DMS114 treated with DMSO at 0.1 percent for 48 hours (cell line): Measurements from ENCODE around the gene DMXL1.
"Not testable (repeated sequence)": the region's sequence is repeated elsewhere in the genome, so short reads cannot be mapped to it uniquely, and the experiment has no call there.

Source experiments
- DNase-seq: peaks from one replicate; lab custom pipeline; 2025; ENCODE audit not compliant: unreplicated experiment; lab: John Stamatoyannopoulos, UW

Gene DMXL1

DNA sequence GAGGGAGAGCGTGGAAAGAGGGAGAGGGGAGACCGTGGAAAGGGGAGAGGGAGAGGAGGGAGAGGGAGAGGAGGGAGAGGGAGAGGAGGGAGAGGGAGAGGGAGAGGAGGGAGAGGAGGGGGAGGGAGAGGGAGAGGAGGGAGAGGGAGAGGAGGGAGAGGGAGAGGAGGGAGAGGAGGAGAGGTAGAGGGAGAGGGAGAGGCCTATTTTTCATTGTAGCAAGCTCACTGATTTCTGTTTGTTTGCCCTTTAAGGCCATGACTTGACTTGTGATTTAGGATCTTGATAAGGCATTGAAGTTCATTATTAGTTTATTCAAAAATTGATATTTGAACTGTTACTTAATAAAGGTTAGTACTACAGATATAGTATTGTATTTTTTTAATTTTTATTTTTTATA lies 52.4 kb downstream of the DMXL1 start:
- DNase-seq = no peak

DNA sequence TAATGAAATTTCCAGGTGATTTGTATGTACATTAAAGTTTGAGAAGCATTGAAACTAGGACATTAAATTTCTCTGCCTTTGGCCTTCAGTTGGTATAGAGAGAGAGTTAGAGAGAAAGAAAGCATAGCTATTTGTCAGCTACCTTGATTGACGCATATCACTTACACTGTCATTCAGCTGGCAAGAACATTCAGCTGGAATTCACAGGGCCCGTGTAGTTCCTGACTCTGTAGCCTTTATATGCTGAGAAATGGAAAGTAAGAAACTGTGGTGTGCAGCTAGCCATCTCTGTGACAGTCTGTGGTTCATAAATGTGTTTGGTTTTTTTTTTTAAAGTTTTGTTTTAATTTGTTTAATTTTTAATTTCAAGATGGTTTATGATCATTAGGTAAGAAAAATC lies 58.9 kb downstream of the DMXL1 start:
- DNase-seq = no peak

DNA sequence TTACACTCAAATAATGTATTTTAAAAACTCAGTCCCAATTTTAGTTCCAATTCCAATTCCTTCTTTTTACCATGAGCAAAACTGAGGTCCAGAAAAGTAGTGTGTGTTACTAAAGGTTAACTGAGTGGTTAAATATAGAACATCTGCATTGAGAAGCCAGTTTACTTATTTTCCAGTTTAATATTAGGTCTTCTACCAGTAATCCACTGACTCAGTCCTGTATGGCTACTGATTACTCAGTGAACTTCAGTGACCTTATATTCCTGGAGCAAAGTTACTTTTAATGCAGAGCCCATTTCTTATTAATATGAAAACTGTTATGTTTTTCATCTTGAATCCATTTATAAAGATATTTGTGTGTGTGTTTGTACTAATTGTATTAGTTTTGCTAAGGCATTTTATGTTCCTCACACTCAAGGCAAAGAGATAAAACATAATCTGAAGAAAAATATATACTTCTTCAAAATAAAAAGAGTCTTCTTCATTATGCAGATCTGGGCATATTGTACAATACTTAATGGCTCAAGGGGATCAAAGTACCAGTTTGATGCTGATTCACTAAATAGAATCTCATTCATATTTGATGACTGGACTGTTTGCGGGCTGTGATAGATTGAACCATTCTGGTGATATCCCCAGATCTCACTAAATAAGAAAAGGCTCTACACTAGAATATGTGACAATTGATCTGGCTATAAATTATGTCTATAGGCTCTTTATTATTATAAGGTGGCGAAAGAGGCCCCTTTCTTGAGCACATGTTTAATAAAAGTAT lies 60.8 kb downstream of the DMXL1 start:
- DNase-seq = no peak

DNA sequence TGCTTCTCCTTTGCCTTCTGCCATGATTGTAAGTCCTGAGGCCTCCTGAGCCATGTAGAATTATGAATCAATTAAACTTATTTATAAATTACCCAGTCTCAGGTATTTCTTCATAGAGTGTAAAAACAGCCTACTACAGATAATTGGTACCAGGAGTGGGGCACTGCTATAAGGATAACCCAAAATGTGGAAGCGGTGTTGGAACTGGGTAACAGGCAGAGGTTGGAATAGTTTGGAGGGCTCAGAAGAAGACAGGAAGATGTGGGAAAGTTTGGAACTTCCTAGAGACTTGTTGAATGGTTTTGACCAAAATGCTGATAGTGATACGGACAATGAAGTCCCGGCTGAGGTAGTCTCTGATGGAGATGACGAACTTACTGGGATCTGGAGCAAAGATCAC lies 64.9 kb downstream of the DMXL1 start:
- DNase-seq = not testable (repeated sequence)

DNA sequence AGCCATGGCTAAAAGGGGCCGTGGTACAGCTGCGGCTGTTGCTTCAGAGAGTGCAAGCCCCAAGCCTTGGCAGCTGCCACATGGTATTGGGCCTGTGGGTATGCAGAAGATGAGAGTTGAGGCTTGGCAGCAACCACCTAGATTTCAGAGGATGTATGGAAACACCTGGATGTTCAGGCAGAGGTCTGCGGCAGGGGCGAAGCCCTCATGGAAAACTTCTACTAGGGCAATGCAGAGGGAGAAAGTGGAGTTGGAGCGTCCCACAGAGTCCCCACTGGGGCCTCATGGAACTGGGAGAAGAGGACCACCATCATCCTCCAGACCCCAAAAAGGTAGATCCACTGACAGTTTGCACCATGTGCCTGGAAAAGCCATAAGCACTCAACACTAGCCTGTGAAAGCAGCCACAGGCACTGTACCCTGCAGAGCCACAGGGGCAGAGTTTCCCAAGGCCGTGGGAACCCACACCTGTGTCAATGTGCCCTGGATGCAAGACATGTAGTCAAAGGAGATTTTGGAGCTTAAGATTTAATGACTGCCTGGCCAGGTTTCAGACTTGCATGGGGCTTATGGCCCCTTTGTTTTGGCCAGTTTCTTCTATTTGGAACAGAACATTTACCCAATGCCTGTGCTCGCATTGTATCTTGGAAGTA lies 65.9 kb downstream of the DMXL1 start:
- DNase-seq = no peak

DNA sequence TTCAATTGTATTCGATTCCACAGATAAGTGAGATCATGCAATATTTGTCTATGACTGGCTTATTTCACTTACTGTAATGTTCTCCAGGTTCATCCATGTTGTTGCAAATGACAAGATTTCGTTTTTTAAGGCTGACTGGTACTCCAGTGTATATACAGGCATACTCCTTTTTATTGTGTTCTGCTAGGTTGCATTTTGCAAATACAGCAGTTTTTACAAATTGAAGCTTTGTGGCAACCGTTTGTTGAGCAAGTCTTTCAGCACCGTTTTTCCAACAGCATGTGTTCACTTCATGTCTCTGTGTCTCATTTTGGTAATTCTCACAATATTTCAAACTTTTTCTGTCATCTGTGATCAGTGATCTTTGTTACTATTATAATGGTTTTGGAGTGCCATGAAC lies 82.7 kb downstream of the DMXL1 start:
- no peak for DNase-seq

DNA sequence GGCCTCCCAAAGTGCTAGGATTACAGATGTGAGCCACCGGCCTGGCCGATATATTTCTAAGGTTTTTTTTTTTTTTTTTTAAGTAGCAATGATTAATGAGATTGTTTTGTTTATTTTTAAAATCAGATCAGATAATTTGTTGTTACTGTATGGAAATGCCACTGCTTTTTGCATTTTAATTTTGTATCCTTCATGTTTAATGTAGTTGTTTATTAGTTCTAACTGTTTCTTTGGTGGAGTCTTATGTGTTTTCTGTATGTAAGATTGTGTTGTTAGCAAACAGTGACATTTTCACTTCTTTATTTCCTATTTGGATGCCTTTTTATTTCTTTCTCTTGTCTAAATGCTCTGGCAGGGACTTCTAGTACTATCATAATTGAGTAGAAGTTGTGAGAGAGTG lies 87.3 kb downstream of the DMXL1 start:
- no peak for DNase-seq

DNA sequence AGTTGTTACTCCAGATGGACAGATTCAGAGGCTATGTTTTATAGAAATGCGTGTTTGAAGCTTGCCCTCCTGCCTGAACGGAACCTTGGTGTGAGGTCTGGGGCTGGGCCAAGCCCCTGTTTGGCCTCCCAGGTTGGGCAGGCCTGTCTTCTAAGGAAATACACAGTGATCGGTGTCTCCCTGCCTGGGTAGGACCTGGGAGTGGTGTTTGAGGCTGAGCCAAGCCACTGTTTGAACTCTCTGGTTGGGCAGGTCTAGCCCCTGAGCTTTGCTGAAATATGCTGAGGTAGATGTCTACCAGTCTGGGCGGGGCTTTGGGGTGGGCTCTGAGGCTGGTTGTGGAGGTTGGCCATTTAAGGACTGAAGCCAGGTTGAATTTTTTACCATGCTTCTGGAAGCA lies 90.5 kb downstream of the DMXL1 start:
- no peak for DNase-seq

DNA sequence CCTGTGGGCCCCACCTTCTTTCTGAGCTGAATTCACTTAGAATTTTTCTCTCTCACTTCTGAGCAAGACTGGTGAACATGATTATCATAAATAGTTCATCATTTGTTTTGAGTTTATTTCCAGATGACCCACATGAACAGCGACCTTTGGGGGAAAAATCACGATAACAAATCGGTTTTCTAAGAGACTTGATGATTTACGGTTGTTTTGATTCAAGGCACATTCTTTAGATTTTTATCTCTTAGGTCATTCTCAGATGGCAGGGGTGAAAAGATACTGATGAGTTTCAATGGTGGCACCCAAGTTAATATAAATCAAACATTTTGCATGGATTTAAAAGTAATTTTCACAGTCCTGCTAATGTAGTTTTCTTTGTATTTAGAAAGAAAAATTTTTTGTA lies 95.1 kb downstream of the DMXL1 start:
- no peak for DNase-seq

DNA sequence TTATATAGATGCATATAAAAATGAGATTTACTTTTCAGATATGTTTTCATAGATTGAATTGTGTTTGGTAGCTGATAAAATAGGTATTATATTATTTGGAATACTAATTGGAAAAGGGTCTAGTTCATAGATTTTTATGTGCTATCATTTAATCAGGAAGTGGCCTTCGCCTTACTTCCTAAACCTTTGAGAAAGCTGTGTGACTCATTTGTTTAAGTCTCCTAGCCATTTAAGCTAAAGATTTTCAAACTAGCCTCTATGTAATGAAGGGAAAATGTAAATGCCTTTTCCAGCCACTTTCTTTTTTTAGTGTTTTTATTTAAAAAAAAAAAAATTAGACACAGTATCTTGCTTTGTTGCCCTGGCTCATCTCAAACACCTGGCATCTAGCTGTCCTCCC lies 97.5 kb downstream of the DMXL1 start:
- DNase-seq = no peak

DNA sequence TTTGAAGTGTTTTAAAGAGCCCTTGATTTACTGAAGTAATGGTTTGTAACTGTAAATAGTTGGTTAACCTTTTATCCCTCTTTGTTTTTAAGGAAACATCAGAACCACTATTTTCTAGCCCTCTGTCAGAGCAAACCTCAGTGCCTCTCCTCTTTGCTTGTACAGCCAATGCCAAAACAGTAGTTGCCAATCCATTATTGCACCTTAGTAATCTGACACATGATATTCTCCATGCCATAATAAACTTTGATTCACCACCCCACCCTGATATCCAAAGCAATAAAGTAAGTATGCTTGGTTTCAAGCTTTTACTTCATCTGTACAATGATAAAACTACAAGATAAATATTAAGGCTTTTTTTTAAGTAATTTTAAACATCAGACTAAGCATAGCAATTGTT lies 100.8 kb downstream of the DMXL1 start:
- DNase-seq = no peak

DNA sequence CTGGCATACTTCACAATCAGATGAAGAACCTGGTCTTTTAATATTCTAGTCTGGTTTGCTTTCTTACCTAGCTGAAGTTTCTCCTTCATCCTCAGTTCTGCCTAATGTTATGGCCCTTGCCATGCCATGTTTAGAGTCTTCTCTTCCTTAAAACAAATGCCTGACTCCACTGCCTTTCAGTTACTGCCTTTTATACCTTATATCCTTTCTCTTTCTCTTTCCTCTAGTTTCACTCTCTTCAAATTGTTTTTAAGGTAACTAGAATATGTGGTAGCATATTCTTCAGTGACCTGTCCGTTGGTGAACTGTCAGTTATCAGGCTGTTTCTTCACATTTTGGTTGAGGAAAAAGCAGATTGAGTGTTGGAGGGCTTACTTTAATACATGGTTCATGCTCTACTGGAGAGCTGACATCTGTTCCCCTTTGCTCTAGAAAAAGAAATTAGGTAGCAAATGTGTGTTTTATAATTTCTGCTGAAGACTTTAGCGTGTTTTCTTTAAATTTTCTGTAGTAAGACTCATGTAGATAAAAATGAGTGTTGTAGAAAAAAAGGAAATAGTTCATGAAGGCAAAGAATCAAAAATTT lies 103.8 kb downstream of the DMXL1 start:
- DNase-seq = no peak

DNA sequence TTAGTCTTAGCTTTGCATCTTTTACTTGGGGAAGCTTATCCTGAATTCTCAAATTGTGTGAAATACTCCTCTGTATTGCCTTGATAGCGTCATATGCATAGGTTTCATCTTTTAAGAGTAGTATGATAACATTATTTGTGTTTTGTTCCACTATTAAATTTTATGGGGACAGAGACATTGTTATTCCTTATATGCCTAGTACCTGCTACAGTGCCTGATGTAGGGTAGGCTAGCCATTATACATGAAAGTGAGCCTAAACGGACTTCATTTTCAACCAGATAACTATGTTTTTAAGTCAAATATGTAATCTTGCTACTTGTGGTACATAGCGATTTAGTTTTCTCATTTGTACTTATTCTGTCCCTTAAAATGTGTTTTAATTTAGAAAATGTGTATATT lies 105.9 kb downstream of the DMXL1 start:
- DNase-seq = no peak

DNA sequence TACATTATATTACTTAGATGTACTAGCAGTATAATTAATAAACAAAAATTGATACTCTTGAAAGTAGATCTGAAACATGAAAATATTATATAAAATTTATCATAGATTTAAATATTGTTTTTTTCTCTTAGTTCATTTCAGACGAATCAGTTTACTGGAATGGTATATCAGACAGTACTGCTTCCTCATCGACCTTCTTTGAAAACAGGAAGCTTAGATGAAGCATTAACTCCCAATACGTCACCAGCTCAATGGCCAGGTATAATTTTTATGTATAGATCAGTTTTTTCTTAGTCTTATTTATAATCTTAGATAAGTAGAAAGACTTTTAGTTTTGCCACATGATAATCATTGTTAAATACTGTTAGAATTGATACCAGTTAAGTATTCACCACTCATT lies 106.3 kb downstream of the DMXL1 start:
- no peak for DNase-seq

DNA sequence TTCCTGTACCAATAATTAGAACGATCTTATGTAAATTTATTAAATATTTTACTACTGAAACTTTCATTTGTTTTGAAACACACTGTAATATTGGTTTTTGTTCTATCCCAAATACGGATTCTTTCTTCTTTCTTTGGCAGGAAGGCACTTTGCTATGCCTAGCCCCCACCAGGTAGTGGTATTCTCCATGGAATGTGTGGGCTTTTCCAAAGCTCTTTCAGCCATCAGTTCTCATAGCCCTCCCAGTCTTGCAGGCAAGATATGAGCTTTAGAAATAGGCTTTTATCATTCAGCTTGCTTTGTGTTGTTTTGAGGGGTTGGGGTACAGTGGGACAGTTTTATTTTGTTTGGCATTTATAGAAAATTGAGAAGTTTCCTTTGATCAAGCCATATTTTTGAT lies 107.5 kb downstream of the DMXL1 start:
- DNase-seq = no peak

DNA sequence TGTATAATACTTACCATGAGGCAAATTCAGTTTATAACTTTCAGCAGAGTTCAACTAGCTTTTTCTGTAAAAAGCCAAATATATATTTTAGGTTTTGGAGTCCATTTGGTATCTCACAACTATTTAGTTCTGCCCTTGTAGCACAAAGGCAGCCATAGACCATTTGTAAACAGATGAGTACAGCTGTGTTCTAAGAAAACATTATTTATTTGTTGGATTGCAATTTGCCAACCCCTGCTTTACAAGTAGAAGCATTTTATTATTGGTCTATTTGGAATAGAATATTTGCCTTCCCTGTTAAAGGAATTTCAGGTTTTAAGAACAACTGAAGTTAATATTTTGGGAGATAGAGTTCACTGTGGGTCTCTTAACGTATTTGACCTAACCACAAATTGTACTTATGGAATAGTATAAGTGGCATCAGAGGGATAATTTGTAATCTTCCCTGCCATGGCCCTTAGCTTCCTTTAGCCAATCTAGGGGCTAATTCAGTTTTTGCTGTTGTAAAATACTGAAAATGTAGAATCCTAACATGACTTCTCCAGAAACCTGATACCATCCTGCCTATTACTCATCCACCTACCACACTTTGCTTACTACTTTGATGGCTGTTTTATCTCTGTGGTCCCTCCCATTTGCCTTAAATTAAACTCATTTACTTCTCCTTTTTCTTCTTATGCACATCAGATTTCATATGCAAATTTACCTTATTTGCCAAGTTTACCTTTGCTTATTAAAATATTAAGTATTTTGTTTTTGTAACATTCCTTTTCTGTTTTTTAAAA lies 109.2 kb downstream of the DMXL1 start:
- DNase-seq = no peak

DNA sequence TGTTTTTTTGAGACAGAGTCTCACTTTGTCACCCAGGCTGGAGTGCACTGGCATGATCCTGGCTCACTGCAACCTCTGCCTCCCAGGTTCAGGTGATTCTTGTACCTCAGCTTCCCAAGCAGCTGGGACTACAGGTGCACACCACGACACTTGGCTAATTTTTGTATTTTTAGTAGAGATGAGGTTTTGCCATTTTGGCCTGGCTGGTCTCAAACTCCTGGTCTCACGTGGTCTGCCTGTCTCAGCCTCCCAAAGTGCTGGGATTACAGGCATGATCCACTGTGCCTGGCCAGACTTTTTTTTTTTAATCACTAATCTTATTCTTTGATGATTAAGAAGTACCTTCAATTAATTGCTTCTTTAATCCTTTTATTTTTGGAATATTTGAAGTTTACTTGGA lies 114.6 kb downstream of the DMXL1 start:
- not testable (repeated sequence) for DNase-seq

DNA sequence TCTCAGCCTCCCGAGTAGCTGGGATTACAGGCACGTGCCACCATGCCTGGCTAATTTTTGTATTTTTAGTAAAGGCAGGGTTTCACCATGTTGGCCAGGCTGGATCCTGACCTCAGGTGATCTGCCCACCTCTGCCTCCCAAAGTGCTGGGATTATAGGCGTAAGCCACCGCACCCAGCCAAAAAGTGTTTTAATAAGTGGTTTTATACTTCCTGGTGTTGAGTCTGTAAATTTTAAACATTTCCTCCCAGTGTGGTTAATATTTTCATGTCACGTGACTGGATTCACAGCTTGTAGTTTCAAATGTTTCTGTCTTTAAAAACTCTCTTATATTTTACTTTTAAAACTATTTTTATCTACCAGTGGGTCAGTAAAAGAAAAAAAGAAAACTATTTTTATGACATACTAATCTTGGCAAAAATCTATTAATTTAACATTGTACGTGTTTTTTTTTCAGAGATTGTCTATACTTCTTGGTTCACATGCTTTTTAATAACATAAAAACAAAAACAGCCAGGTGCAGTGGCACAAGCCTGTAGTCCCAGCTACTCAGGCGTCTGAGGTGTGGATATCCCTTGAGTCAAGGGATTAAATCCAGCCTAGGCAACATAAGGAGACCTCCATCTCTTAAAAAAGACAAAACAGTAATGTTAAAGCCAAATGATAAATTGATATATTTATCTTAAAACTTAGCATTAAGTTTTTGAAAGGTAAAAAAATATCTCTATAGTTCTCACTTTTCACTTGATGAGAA lies 117.1 kb downstream of the DMXL1 start:
- no peak for DNase-seq

DNA sequence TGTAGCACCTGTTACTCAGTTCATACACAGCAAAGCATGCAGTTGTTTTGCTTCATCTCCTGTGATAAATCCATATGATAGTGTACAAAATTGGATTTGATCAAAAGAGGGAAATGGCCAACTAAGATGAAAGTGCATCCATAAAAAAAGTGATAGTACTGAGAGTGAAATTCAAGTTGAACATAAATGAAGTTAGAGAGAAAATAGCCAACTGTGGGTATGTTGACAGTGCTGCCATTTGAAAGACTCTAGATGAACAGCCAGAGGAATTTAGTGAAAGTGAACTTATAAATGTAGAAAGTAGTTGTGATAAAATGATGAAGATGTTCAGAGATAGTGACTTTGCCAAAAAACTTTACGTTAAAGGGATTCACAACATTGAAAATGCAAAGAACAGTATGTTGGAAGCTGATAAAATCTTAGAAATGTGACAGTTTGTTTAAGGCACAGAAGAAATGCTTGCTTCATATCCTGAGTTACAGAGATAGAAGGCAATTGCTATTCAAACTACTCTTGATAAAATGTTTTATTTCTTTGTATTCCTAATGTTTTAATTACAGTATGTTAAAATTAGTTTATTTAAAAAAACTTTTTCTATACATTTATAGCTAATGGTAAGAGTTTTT lies 119.7 kb downstream of the DMXL1 start:
- DNase-seq = no peak

DNA sequence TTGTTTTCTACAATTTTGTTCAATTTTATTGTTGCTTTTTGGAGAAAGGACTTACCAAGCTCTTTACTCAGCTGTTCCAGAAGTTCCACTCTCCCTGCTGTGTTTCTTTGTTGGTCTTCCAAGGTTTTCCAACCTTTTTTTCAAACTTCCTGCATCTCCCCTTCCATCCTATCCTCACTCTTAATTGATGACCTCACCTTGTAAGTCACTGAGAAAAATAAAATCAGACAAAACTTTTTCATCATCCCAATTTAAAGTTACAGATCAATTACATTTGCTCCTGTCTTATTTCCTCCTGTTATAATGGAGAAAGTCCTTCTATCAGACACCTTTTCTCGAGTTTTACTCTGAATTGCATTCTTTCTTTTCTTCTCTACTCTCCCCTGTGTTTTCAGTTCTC lies 121.1 kb downstream of the DMXL1 start:
- no peak for DNase-seq

DNA sequence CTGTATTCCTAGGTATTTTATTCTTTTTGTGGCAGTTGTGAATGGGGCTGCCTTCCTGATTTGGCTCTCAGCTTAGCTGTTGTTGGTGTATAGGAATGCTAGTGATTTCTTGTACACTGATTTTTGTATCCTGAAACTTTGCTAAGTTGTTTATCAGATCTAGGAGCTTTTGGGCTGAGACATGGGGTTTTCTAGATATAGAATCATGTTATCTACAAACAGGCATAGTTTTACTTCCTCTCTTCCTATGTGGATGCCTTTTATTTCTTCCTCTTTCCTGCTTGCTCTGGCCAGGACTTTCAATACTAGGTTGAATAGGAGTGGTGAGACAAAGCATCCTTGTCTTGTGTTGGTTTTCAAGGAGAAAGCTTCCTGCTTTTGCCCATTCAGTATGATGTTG lies 129.9 kb downstream of the DMXL1 start:
- DNase-seq = no peak
